HG03342 (cell line): ENCODE data around the gene RAP1GAP2.

Experiments used
- ATAC-seq: cut with Tn5 transposase; IDR thresholded peaks from one replicate; pipeline ENCODE4 v1.9.1; 2021; ENCODE audit warnings: mild to moderate bottlenecking, moderate library complexity; ENCODE audit not compliant: unreplicated experiment

RAP1GAP2 gene

GRCh38 chr17:2852729-2853282 is 56.6 kb downstream of the RAP1GAP2 start:
- no peak for ATAC-seq

- no peak for ATAC-seq
Observed at GRCh38 chr17:2853283-2854142, 57.3 kb downstream of the RAP1GAP2 start.

- ATAC-seq: no peak
Observed at GRCh38 chr17:2854143-2855055, 58.2 kb downstream of the RAP1GAP2 start.

- ATAC-seq: no peak
Observed at GRCh38 chr17:2855063-2855600, 58.9 kb downstream of the RAP1GAP2 start.

GRCh38 chr17:2856727-2857126 is 60.5 kb downstream of the RAP1GAP2 start:
- ATAC-seq: no peak

GRCh38 chr17:2860045-2860444 is 63.8 kb downstream of the RAP1GAP2 start:
- ATAC-seq: no peak

GRCh38 chr17:2860883-2861282 is 64.6 kb downstream of the RAP1GAP2 start:
- no peak for ATAC-seq

GRCh38 chr17:2862197-2862596 is 66.0 kb downstream of the RAP1GAP2 start:
- ATAC-seq: no peak

GRCh38 chr17:2863204-2863603 is 67.0 kb downstream of the RAP1GAP2 start:
- ATAC-seq: no peak

- no peak for ATAC-seq
Observed at GRCh38 chr17:2865228-2865627, 69.0 kb downstream of the RAP1GAP2 start.

GRCh38 chr17:2867441-2868424 is 71.5 kb downstream of the RAP1GAP2 start:
- ATAC-seq: no peak

GRCh38 chr17:2869604-2870003 is 73.4 kb downstream of the RAP1GAP2 start:
- ATAC-seq: no peak

- no peak for ATAC-seq
Observed at GRCh38 chr17:2871205-2871604, 75.0 kb downstream of the RAP1GAP2 start.

GRCh38 chr17:2871720-2872119 is 75.5 kb downstream of the RAP1GAP2 start:
- no peak for ATAC-seq

- ATAC-seq: no peak
Observed at GRCh38 chr17:2872282-2872681, 76.0 kb downstream of the RAP1GAP2 start.

GRCh38 chr17:2874189-2874686 is 78.0 kb downstream of the RAP1GAP2 start:
- ATAC-seq: no peak

GRCh38 chr17:2875608-2876007 is 79.4 kb downstream of the RAP1GAP2 start:
- ATAC-seq: no peak

- no peak for ATAC-seq
Observed at GRCh38 chr17:2876467-2876866, 80.2 kb downstream of the RAP1GAP2 start.

- ATAC-seq: no peak
Observed at GRCh38 chr17:2878751-2879254, 82.6 kb downstream of the RAP1GAP2 start.

- ATAC-seq: no peak
Observed at GRCh38 chr17:2880050-2880449, 83.8 kb downstream of the RAP1GAP2 start.
